ENCODE measurements around the gene C3orf18. TPM values are rescaled to one million over a fixed set of nuclear protein-coding genes. Genes with fewer than 3 reads are reported as not detected.

The C3orf18 gene
- total RNA-seq, 1 donor from 2014 or later = 57.2 TPM

DNA sequence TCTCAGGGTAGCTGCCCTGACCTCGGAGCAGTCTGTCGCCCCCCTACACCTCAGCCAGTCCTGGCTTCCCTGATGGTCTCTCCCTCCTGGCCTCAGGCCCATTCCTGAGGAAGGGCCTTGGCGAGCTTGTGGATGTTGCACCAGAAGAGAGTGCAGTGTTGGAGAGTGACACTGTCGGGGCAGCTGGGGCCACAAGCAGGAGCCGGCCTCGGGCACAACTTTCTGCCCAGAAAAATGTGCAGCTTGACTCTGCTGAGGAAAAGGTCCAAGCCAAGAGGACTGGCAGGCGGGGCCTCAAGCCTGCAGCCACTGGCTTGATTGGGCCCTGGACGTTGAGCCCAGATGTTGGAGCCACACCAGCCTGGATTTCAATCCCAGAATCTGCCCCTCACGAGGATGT is 14.5 kb upstream of the C3orf18 start:
- Histone ChIP-seq H3K27ac (replicated peaks) (peak overlapping the region; percentile 93), H3K4me3 (no peak overlapping the region), H3K4me1 (peaks cover 66% of the 10 kb centered on the region), H3K36me3 (peaks cover 23% of the 10 kb centered on the region), H3K9me3 (replicated peaks) (no peaks in the 10 kb centered on the region), H3K27me3 (ENCODE audit: low read depth) (no peaks in the 10 kb centered on the region)
- TF ChIP-seq, protein P1, sequence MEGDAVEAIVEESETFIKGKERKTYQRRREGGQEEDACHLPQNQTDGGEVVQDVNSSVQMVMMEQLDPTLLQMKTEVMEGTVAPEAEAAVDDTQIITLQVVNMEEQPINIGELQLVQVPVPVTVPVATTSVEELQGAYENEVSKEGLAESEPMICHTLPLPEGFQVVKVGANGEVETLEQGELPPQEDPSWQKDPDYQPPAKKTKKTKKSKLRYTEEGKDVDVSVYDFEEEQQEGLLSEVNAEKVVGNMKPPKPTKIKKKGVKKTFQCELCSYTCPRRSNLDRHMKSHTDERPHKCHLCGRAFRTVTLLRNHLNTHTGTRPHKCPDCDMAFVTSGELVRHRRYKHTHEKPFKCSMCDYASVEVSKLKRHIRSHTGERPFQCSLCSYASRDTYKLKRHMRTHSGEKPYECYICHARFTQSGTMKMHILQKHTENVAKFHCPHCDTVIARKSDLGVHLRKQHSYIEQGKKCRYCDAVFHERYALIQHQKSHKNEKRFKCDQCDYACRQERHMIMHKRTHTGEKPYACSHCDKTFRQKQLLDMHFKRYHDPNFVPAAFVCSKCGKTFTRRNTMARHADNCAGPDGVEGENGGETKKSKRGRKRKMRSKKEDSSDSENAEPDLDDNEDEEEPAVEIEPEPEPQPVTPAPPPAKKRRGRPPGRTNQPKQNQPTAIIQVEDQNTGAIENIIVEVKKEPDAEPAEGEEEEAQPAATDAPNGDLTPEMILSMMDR (IDR thresholded peaks at IDR 0.05; ENCODE audit: borderline replicate concordance) = no peak
- intact Hi-C loops (cut with micrococcal nuclease) = no loop called here
- no peak for DNase-seq

DNA sequence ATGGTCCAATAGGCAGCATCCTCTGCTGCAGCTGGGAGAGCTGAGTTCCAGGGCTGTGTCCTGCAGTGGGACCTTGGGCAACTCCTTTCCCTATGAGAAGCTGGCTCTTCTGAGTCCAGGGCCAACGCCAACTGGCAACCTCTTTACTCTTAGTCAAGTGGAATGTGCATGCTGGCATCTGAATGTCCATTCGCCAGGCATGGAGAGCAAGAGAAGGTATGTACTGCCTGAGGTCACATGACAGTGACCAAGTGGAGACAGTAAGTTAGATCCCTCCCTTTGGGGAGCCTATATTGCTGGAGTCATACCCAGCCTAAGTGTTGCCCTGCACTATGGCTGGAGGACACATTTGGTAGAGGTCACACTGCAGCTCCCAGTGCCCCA is 13.9 kb upstream of the C3orf18 start:
- TF ChIP-seq, protein P1 (IDR thresholded peaks at IDR 0.05; ENCODE audit: borderline replicate concordance) = no peak
- peaks cover 30% of the 10 kb centered on the region for H3K36me3 ChIP-seq
- intact Hi-C loops (cut with micrococcal nuclease) = no loop called here

DNA sequence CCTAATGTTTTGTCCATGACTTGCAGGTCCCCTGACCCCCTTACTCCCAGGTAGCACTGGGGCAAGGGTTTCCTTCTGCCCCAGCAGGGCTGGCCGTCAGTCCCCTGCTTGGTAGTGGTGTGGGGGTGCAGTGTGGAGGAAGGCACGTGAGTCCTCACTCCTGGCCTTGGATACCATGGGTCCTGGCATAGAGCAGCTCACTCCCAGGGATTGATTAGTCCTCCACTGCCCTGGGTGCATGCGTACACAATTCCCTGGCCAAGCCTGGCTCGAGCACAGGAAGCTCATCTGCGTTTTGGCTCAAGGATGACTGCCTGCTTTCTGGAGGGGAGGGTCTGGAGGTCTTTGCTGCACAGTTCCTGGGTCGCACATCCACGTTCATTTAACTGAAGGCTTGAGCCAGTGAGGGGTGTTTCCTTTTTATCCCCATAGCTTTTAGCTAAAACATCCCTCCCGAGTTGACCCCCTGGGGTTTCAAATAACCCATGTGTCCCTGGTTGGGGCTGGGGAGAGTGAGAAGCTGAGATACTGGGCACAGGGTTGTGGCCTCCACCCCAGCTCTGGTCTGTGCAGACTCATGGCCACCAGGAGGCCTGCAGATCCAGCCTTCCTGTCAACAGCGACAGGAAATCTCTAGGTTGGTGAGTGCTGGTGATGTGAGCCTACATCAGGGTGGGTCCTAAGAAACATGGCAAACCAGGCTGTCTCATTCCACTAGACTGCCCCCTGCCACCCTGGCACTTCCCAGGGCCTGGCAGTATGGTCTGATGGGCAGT is 13.3 kb upstream of the C3orf18 start:
- Histone ChIP-seq H3K4me1 (peaks cover 54% of the 10 kb centered on the region), H3K9me3 (replicated peaks) (no peaks in the 10 kb centered on the region), H3K27ac (replicated peaks) (peak overlapping the region; percentile 93), H3K4me3 (no peak overlapping the region), H3K36me3 (peaks cover 35% of the 10 kb centered on the region), H3K27me3 (ENCODE audit: low read depth) (no peaks in the 10 kb centered on the region)
- TF ChIP-seq, protein P1 (IDR thresholded peaks at IDR 0.05; ENCODE audit: borderline replicate concordance) = peak; percentile 20
- intact Hi-C loops (cut with micrococcal nuclease) = no loop called here
- DNase-seq = no peak

More for the DNA sequence above, 13.9 kb upstream of the C3orf18 start:
- Histone ChIP-seq H3K9me3 (replicated peaks) (no peaks in the 10 kb centered on the region), H3K27me3 (ENCODE audit: low read depth) (no peaks in the 10 kb centered on the region), H3K27ac (replicated peaks) (peak overlapping the region; percentile 93), H3K4me1 (peaks cover 60% of the 10 kb centered on the region), H3K4me3 (no peak overlapping the region)
- DNase-seq = no peak

DNA sequence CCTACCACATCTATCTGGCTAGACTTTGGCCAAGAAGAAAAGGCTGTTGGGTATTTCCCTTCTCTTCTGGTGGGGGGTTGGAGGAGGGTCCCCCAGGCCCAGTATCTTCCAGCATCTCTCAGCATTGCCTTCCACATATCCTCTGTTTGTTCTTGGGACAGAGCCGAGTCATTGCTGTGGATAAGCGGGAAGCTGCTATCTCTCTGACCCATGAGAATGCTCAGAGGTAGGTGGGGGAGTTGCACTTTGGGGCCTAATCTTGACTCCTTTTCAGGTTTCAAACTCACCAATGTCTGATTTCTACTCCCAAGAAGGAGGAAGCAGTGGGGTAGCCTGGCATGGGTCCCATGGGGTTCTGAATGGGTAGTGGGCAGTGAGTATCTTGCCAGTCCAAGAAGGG is 9.8 kb upstream of the C3orf18 start:
- intact Hi-C loops (cut with micrococcal nuclease) = no loop called here
- TF ChIP-seq, protein P1 (IDR thresholded peaks at IDR 0.05; ENCODE audit: borderline replicate concordance) = no peak
- Histone ChIP-seq H3K27me3 (ENCODE audit: low read depth) (no peaks in the 10 kb centered on the region), H3K36me3 (peaks cover 42% of the 10 kb centered on the region), H3K4me1 (peaks cover 28% of the 10 kb centered on the region), H3K27ac (replicated peaks) (no peak overlapping the region), H3K9me3 (replicated peaks) (no peaks in the 10 kb centered on the region), H3K4me3 (no peak overlapping the region)
- DNase-seq = no peak

DNA sequence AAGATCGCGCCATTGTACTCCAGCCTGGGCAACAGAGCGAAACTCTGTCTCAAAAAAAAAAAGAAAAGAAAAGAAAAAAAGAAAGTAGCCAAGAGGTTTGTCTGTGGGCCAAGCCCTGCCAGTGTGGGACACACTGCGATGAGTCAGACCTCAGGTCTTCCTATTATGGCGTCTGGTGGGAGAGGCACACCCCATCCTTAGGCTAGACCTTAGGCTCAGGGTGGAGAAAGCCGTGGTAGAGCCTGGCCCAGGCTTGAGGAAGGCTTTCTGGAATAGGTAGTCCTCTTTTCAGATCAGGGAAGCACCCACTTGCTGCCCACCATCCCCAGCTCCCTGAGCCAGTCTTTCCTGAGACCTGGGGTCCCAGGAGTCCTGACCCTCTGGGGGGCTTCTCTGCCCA is 7.8 kb upstream of the C3orf18 start:
- H3K4me1 ChIP-seq = peaks cover 28% of the 10 kb centered on the region
- H3K4me3 ChIP-seq = no peak overlapping the region
- H3K27ac ChIP-seq (replicated peaks) = no peak overlapping the region
- no peak for DNase-seq
- no peaks in the 10 kb centered on the region for H3K9me3 ChIP-seq (replicated peaks)
- intact Hi-C loops (cut with micrococcal nuclease) = no loop called here
- H3K27me3 ChIP-seq (ENCODE audit: low read depth) = no peaks in the 10 kb centered on the region
- TF ChIP-seq, protein P1 (IDR thresholded peaks at IDR 0.05; ENCODE audit: borderline replicate concordance) = no peak
- peaks cover 42% of the 10 kb centered on the region for H3K36me3 ChIP-seq

All from left ventricle myocardium inferior (tissue), 1 donor.